Fibroblast of lung (primary cell): ENCODE measurements around the gene GPN1. TPM values are rescaled to one million over a fixed set of nuclear protein-coding genes. Genes with fewer than 3 reads are reported as not detected.
"Not testable (repeated sequence)": the region's sequence is repeated elsewhere in the genome, so short reads cannot be mapped to it uniquely, and the experiment has no call there.

Source experiments
- DNase-seq, 2 donors: peaks; one replicate each; pipeline versions ENCODE4 v3.0.0 to v3.0.0-alpha.2; 2010; ENCODE audit warnings: low read depth in 2 of 2
- H2AFZ ChIP-seq: 2 replicates; pipeline ENCODE4 v1.5.1; 2012; ENCODE audit warnings: low read length, control low read depth, inconsistent platforms
- H3K27ac ChIP-seq: 2 replicates; pipeline ENCODE4 v1.5.1; 2011; ENCODE audit warnings: low read length, control low read depth; ENCODE audit not compliant: insufficient read depth
- H3K27me3 ChIP-seq: 2 replicates; pipeline ENCODE4 v1.5.1; 2011; ENCODE audit warnings: mild to moderate bottlenecking, low read length; ENCODE audit not compliant: control insufficient read depth, insufficient read depth
- H3K36me3 ChIP-seq: 2 replicates; pipeline ENCODE4 v1.5.1; 2011; ENCODE audit warnings: low read length; ENCODE audit not compliant: control insufficient read depth, insufficient read depth
- H3K4me1 ChIP-seq: 2 replicates; pipeline ENCODE4 v1.5.1; 2011; ENCODE audit warnings: low read length; ENCODE audit not compliant: control insufficient read depth, insufficient read depth; ENCODE audit errors: extremely low read depth
- H3K4me2 ChIP-seq: 2 replicates; pipeline ENCODE4 v1.5.1; 2011; ENCODE audit warnings: low read length, control low read depth; ENCODE audit not compliant: insufficient read depth; ENCODE audit errors: extremely low read depth
- H3K4me3 ChIP-seq, 4 experiments: fragments of 200-600 bp in 1 of 4; sonication (generic) in 1 of 4; replicated peaks in 1 of 4; 2 replicates each; pipeline ENCODE4 v1.5.1; 2011 to 2016; ENCODE audit warnings: low read length in 4 of 4, low read depth in 3 of 4, mild to moderate bottlenecking in 3 of 4, control low read depth in 2 of 4, inconsistent platforms in 1 of 4, mixed read lengths in 1 of 4; ENCODE audit not compliant: insufficient read depth in 1 of 4; ENCODE audit errors: control extremely low read depth in 1 of 4
- H3K79me2 ChIP-seq: 2 replicates; pipeline ENCODE4 v1.5.1; 2012; ENCODE audit warnings: mild to moderate bottlenecking, low read length, inconsistent platforms; ENCODE audit not compliant: control insufficient read depth, insufficient read depth
- H3K9ac ChIP-seq: 2 replicates; pipeline ENCODE4 v1.5.1; 2011; ENCODE audit warnings: mild to moderate bottlenecking, low read length, control low read depth; ENCODE audit not compliant: insufficient read depth
- H3K9me3 ChIP-seq: 2 replicates; pipeline ENCODE4 v1.5.1; 2012; ENCODE audit warnings: low read depth, low read length; ENCODE audit not compliant: control insufficient read depth, insufficient read depth
- H4K20me1 ChIP-seq: 2 replicates; pipeline ENCODE4 v1.5.1; 2011; ENCODE audit warnings: low read length; ENCODE audit not compliant: control insufficient read depth, insufficient read depth; ENCODE audit errors: extremely low read depth
- CTCF ChIP-seq, 2 donors: IDR thresholded peaks in 1 of 2; conservative IDR thresholded peaks in 1 of 2; 1 replicate in 1 of 2; 2 replicates in 1 of 2; pipeline ENCODE4 v1.5.1; 2011 to 2012; ENCODE audit warnings: low read length in 2 of 2, control low read depth in 1 of 2, inconsistent platforms in 1 of 2, low read depth in 1 of 2, mild to moderate bottlenecking in 1 of 2
- EZH2 ChIP-seq: IDR thresholded peaks from 2 replicates; pipeline ENCODE4 v1.5.1; 2012; ENCODE audit warnings: low read length, control low read depth, mild to moderate bottlenecking; ENCODE audit errors: missing control alignments
- polyA plus RNA-seq, 2 donors: library from polyadenylated mRNA; depleted of rRNA in 1 of 2; stranded (reverse) in 1 of 2; unstranded in 1 of 2; fragments of >200 nt; gene quantifications; 2 replicates each; pipeline ENCODE4 v1.2.1, GENCODE V29; 2011 to 2012; ENCODE audit warnings: missing spikeins in 1 of 2
- total RNA-seq: library from RNA; depleted of rRNA; stranded (reverse); fragments of >200 nt; gene quantifications from 2 replicates; pipeline ENCODE4 v1.2.1, GENCODE V29; 2014

Gene GPN1
- total and polyA plus RNA-seq, 2 donors (not counting 1 experiment from before 2014, with no cell fraction given) = 34.5 to 60.9 TPM

- H3K27ac ChIP-seq = peak overlapping the region; percentile 74
- peak; percentile 79 to 93 for DNase-seq
- no peak overlapping the region for H2AFZ ChIP-seq
- TF ChIP-seq EZH2 = no peak
- peak; percentile 91 to 92 for TF ChIP-seq CTCF (conservative IDR thresholded peaks at IDR 0.05 in 1 of 2, IDR thresholded peaks at IDR 0.05 in 1 of 2; ENCODE audit: low read depth in 1 of 2, low read length in 2 of 2)
- H3K79me2 ChIP-seq = no peaks in the 10 kb centered on the region
- no peaks in the 10 kb centered on the region for H3K9me3 ChIP-seq
- no peaks in the 10 kb centered on the region for H4K20me1 ChIP-seq
- no peaks in the 10 kb centered on the region for H3K27me3 ChIP-seq
- peaks cover 6% of the 10 kb centered on the region for H3K36me3 ChIP-seq
- no peak overlapping the region for H3K4me2 ChIP-seq
- H3K4me3 ChIP-seq = no peak overlapping the region
- no peak overlapping the region for H3K9ac ChIP-seq
- peaks cover 15% of the 10 kb centered on the region for H3K4me1 ChIP-seq
Observed at GRCh38 chr2:27683390-27684071, 54.7 kb downstream of the GPN1 start.

GRCh38 chr2:27685006-27685405 is 56.2 kb downstream of the GPN1 start:
- not testable (repeated sequence) for H3K27ac ChIP-seq, H3K4me3 ChIP-seq, H3K79me2 ChIP-seq, DNase-seq, H2AFZ ChIP-seq, H3K9ac ChIP-seq, H3K4me2 ChIP-seq, H3K27me3 ChIP-seq, H4K20me1 ChIP-seq, H3K36me3 ChIP-seq, H3K9me3 ChIP-seq
- peaks cover 15% of the 10 kb centered on the region for H3K4me1 ChIP-seq

GRCh38 chr2:27685577-27685976 is 56.7 kb downstream of the GPN1 start:
- no peaks in the 10 kb centered on the region for H3K9me3 ChIP-seq
- H3K27ac ChIP-seq = no peak overlapping the region
- no peak overlapping the region for H3K9ac ChIP-seq
- no peak overlapping the region for H3K4me3 ChIP-seq
- no peaks in the 10 kb centered on the region for H4K20me1 ChIP-seq
- H2AFZ ChIP-seq = no peak overlapping the region
- no peaks in the 10 kb centered on the region for H3K79me2 ChIP-seq
- no peak for DNase-seq
- H3K27me3 ChIP-seq = no peaks in the 10 kb centered on the region
- peaks cover 6% of the 10 kb centered on the region for H3K36me3 ChIP-seq
- H3K4me1 ChIP-seq = peaks cover 15% of the 10 kb centered on the region
- no peak overlapping the region for H3K4me2 ChIP-seq
- no peak for TF ChIP-seq CTCF (conservative IDR thresholded peaks at IDR 0.05 in 1 of 2, IDR thresholded peaks at IDR 0.05 in 1 of 2; ENCODE audit: low read depth in 1 of 2, low read length in 2 of 2)
- TF ChIP-seq EZH2 = no peak
